Measurements from ENCODE around the gene TMEM108.

The TMEM108 gene

GRCh38 chr3:133283958-133284807 lies 246.0 kb downstream of the TMEM108 start:
- no peak for DNase-seq

GRCh38 chr3:133289322-133289721 lies 251.1 kb downstream of the TMEM108 start:
- no peak for DNase-seq

GRCh38 chr3:133292296-133292695 lies 254.1 kb downstream of the TMEM108 start:
- no peak for DNase-seq

GRCh38 chr3:133293397-133294110 lies 255.4 kb downstream of the TMEM108 start:
- DNase-seq = no peak

- no peak for DNase-seq
These were observed 256.1 kb downstream of the TMEM108 start for GRCh38 chr3:133294253-133294652.

GRCh38 chr3:133295199-133295901 lies 257.2 kb downstream of the TMEM108 start:
- DNase-seq = no peak

GRCh38 chr3:133295944-133296917 lies 258.0 kb downstream of the TMEM108 start:
- no peak for DNase-seq

- no peak for DNase-seq
These were observed 258.8 kb downstream of the TMEM108 start for GRCh38 chr3:133296981-133297380.

- no peak for DNase-seq
These were observed 261.9 kb downstream of the TMEM108 start for GRCh38 chr3:133300102-133300501.

- DNase-seq = no peak
These were observed 263.0 kb downstream of the TMEM108 start for GRCh38 chr3:133301194-133301593.

- DNase-seq = no peak
These were observed 263.5 kb downstream of the TMEM108 start for GRCh38 chr3:133301731-133302130.

GRCh38 chr3:133303430-133303829 lies 265.2 kb downstream of the TMEM108 start:
- DNase-seq = no peak

- no peak for DNase-seq
These were observed 279.7 kb downstream of the TMEM108 start for GRCh38 chr3:133317866-133318265.

GRCh38 chr3:133328373-133328772 lies 290.2 kb downstream of the TMEM108 start:
- no peak for DNase-seq

GRCh38 chr3:133329626-133330025 lies 291.4 kb downstream of the TMEM108 start:
- DNase-seq = no peak

- no peak for DNase-seq
These were observed 291.9 kb downstream of the TMEM108 start for GRCh38 chr3:133330065-133330464.

- no peak for DNase-seq
These were observed 292.3 kb downstream of the TMEM108 start for GRCh38 chr3:133330522-133330921.

GRCh38 chr3:133354721-133355120 lies 316.5 kb downstream of the TMEM108 start:
- no peak for DNase-seq

- no peak for DNase-seq
These were observed 322.3 kb downstream of the TMEM108 start for GRCh38 chr3:133360476-133360875.

GRCh38 chr3:133361011-133361410 lies 322.8 kb downstream of the TMEM108 start:
- no peak for DNase-seq

- DNase-seq = no peak
These were observed 323.2 kb downstream of the TMEM108 start for GRCh38 chr3:133361435-133361834.

- DNase-seq = no peak
These were observed 324.3 kb downstream of the TMEM108 start for GRCh38 chr3:133362539-133362938.
